CD4-positive, alpha-beta T cell treated with Interferon alpha-2 for 1 hour (primary cell): Measurements from ENCODE around the gene THBD.

Experiments used
- DNase-seq, 2 donors: peaks; one replicate each; pipeline ENCODE4 v3.0.0-alpha.2; 2020 to 2022

THBD gene

GRCh38 chr20:23049201-23050075, at the start of gene THBD:
TSS of gene THBD (minus strand) at chr20:23049672. CDS start at chr20:23049504, 168 bp downstream.
- DNase-seq = peak in 1 of 2 donors; percentile 27

GRCh38 chr20:23097636-23098580, 48.4 kb upstream of the THBD start:
- no peak for DNase-seq

GRCh38 chr20:23096986-23097520, 47.6 kb upstream of the THBD start:
- no peak for DNase-seq

GRCh38 chr20:23096097-23096496, 46.6 kb upstream of the THBD start:
- no peak for DNase-seq

- no peak for DNase-seq
These were observed 46.0 kb upstream of the THBD start for GRCh38 chr20:23095499-23095898.

GRCh38 chr20:23094927-23095326, 45.5 kb upstream of the THBD start:
- DNase-seq = no peak

- no peak for DNase-seq
These were observed 44.9 kb upstream of the THBD start for GRCh38 chr20:23094213-23094896.

GRCh38 chr20:23093613-23094012, 44.1 kb upstream of the THBD start:
- DNase-seq = no peak

- DNase-seq = no peak
These were observed 43.5 kb upstream of the THBD start for GRCh38 chr20:23092861-23093495.

- DNase-seq = no peak
These were observed 42.9 kb upstream of the THBD start for GRCh38 chr20:23092384-23092756.

GRCh38 chr20:23091721-23092383, 42.4 kb upstream of the THBD start:
- DNase-seq = no peak

GRCh38 chr20:23090878-23091277, 41.4 kb upstream of the THBD start:
- DNase-seq = no peak

- DNase-seq = no peak
These were observed 40.7 kb upstream of the THBD start for GRCh38 chr20:23090147-23090546.

- DNase-seq = no peak
These were observed 39.4 kb upstream of the THBD start for GRCh38 chr20:23088866-23089265.

- peak in 1 of 2 donors; percentile 37 for DNase-seq
These were observed 38.2 kb upstream of the THBD start for GRCh38 chr20:23087587-23088251.

GRCh38 chr20:23086931-23087411, 37.5 kb upstream of the THBD start:
- DNase-seq = peak; percentile 4 to 52

GRCh38 chr20:23086056-23086566, 36.6 kb upstream of the THBD start, which contains the start of gene CD93:
TSS of gene CD93 (minus strand) at chr20:23086324. CDS start at chr20:23086192, 132 bp downstream.
- peak; percentile 25 to 45 for DNase-seq

- DNase-seq = no peak
These were observed 36.1 kb upstream of the THBD start for GRCh38 chr20:23085436-23086055.

- DNase-seq = no peak
These were observed 35.4 kb upstream of the THBD start for GRCh38 chr20:23084845-23085365.
